OCI-LY3 (cell line): ENCODE data around the gene COPS4.

ENCODE experiments used
- CTCF ChIP-seq: fragments of 200-600, 300-600 bp; sonication (generic); IDR thresholded peaks from 2 replicates; pipeline ENCODE4 v1.5.1; 2014; ENCODE audit warnings: antibody characterized with exemption, low read length, low read depth
- EZH2phosphoT487 ChIP-seq: fragments of 200-600 bp; shearing (Covaris generic); IDR thresholded peaks from 2 replicates; pipeline ENCODE4 v1.6.1; 2018; ENCODE audit warnings: antibody characterized with exemption, mixed run types, low read depth

- TF ChIP-seq EZH2phosphoT487 (no peak), CTCF (no peak)
Observed at GRCh38 chr4:83012200-83012686, 22.7 kb upstream of the COPS4 start.
